Fibroblast of pulmonary artery (primary cell): ENCODE data around the gene CD9.
A peak's percentile ranks its signal among the peaks of the same experiment; 100 is the strongest.

Experiments used
- DNase-seq: peaks from one replicate; pipeline ENCODE4 v3.0.0-alpha.2; 2010; ENCODE audit warnings: low read depth
- H3K4me3 ChIP-seq: replicated peaks from 2 replicates; pipeline ENCODE4 v1.5.1; 2011; ENCODE audit warnings: low read depth, mild to moderate bottlenecking, control low read depth, low read length, moderate library complexity
- CTCF ChIP-seq: IDR thresholded peaks from 2 replicates; pipeline ENCODE4 v1.5.1; 2011; ENCODE audit warnings: mild to moderate bottlenecking, control low read depth, low read length, inconsistent platforms; ENCODE audit errors: missing control alignments

Gene CD9

GRCh38 chr12:6192604-6193380 lies 7.4 kb upstream of the CD9 start:
- no peak for DNase-seq
- no peak for TF ChIP-seq CTCF
- no peak overlapping the region for H3K4me3 ChIP-seq

GRCh38 chr12:6193853-6194815 lies 6.1 kb upstream of the CD9 start:
- DNase-seq = peak; percentile 53
- no peak overlapping the region for H3K4me3 ChIP-seq
- no peak for TF ChIP-seq CTCF

- TF ChIP-seq CTCF = peak; percentile 97
- peak; percentile 91 for DNase-seq
- H3K4me3 ChIP-seq = no peak overlapping the region
Measured at GRCh38 chr12:6195665-6196535, 4.3 kb upstream of the CD9 start.

GRCh38 chr12:6198051-6198450 lies 2.1 kb upstream of the CD9 start:
- no peak for DNase-seq
- H3K4me3 ChIP-seq = no peak overlapping the region
- no peak for TF ChIP-seq CTCF

- no peak overlapping the region for H3K4me3 ChIP-seq
- TF ChIP-seq CTCF = no peak
- no peak for DNase-seq
Measured at GRCh38 chr12:6198556-6198955, 1.6 kb upstream of the CD9 start.

- TF ChIP-seq CTCF = no peak
- no peak overlapping the region for H3K4me3 ChIP-seq
- DNase-seq = no peak
Measured at GRCh38 chr12:6198985-6199530, 1.1 kb upstream of the CD9 start.
